ENCODE data around the gene CYP4Z1. TPM values are rescaled to one million over a fixed set of nuclear protein-coding genes. Genes with fewer than 3 reads are reported as not detected.
"Not testable (repeated sequence)": the region's sequence is repeated elsewhere in the genome, so short reads cannot be mapped to it uniquely, and the experiment has no call there.

CYP4Z1 gene
- total RNA-seq, 1 donor from 2014 or later = not detected

DNA sequence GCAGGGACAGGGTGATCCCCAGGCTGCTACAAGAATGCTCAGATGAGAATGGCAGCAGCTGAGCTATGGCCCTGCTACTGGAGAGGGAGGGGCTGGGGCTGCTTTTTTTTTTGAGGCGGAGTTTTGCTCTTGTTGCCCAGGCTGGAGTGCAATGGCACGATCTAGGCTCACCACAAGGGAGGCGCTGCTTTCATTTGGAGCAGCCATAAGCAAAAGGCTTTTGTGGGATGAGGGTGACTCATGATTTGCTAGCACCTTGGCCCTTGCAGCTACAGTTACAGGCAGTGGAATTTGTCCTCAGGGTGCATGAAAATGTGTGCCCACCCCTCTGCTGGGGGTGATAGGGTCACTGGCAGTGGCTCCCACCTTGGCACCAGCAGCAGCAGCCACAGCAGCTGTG, 37.8 kb downstream of the CYP4Z1 start:
- Mint-ChIP-seq H3K27ac (no peak overlapping the region), H3K4me1 (no peaks in the 10 kb centered on the region), H3K9me3 (peaks cover 12% of the 10 kb centered on the region), H3K4me3 (no peak overlapping the region), H3K36me3 (ENCODE audit: low read depth) (peaks cover 2% of the 10 kb centered on the region), H3K27me3 (peaks cover 4% of the 10 kb centered on the region)
- intact Hi-C loops (cut with micrococcal nuclease) = no loop called here
- no peak for DNase-seq

DNA sequence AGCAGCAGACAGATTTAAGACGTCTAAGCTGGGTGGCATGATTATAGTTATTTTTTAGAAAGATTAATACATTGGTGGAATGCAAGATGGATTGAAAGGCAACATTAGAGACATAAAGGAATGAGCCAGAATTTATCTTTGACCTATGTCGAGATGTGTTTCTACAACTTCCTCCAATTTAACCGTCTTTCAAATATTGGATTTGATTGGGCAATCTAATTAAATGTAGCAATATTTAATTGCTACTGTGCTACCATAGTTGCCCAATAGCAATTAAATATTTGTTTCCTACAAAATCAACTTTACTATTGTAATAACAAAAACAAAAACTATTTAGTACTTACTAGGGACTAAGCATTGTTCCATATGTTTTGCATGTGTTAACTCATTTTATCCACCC, 39.8 kb downstream of the CYP4Z1 start:
- Mint-ChIP-seq H3K4me3 (no peak overlapping the region), H3K9me3 (peaks cover 12% of the 10 kb centered on the region), H3K4me1 (no peaks in the 10 kb centered on the region), H3K36me3 (ENCODE audit: low read depth) (peaks cover 2% of the 10 kb centered on the region), H3K27ac (no peak overlapping the region), H3K27me3 (peaks cover 4% of the 10 kb centered on the region)
- intact Hi-C loops (cut with micrococcal nuclease) = no loop called here
- no peak for DNase-seq

DNA sequence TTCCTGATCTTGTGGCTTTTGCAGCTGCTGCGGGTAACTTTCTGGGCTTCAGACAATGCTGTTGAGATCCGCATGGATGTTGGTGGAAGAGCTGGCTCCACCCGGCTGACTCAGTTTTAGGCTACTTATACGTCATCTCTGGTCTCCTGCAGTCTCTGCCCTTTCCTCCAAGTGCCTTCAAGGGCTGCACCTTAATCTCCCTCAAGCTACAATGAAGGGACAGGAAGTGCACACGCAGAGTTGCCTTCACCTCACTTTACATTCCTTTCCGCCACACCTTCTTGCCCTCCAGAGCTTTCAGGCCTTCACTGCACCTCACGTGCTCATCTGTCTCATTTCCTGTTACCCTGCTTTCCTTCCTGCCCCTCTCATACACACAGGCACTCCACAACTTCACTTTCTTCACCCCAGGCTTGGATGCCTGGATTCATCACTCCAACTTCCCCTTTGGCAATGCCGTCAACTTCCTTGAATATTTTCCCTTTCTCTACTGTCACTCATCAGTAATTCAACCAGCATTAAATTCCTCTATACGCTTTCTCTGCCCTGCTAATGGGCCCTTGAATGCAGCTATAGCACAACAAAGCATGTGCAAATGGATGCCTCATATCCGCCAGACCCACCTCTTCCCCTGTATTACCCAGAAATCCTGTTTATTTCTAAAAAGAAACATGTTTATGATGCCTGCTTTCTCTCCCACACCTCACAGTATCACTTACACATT, 41.0 kb downstream of the CYP4Z1 start:
- intact Hi-C loops (cut with micrococcal nuclease); H3K4me3 Mint-ChIP-seq; H3K27ac Mint-ChIP-seq; H3K4me1 Mint-ChIP-seq; H3K9me3 Mint-ChIP-seq; H3K36me3 Mint-ChIP-seq (ENCODE audit: low read depth); DNase-seq; H3K27me3 Mint-ChIP-seq: not testable (repeated sequence)

DNA sequence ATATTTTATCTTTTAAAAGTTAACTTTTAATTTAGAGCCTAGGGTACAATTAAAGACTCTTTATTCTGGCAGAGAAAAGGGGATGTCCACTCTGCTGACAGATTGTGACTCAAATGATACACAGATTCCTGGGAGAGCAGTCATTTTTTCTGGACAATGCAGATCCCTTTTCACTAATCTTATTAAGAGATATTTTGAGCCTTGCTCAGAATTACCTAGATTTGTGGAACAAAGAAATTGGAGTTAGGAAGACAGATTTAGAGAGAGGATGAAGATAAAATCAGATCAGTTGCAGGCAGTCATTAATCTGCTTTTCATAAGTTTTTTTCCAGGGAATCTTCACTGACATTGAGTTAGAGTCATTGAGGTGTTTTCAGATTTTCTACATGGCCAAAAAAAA, 42.5 kb downstream of the CYP4Z1 start:
- H3K27ac Mint-ChIP-seq; H3K36me3 Mint-ChIP-seq (ENCODE audit: low read depth); H3K27me3 Mint-ChIP-seq; H3K4me3 Mint-ChIP-seq; H3K4me1 Mint-ChIP-seq; H3K9me3 Mint-ChIP-seq; DNase-seq; intact Hi-C loops (cut with micrococcal nuclease): not testable (repeated sequence)

DNA sequence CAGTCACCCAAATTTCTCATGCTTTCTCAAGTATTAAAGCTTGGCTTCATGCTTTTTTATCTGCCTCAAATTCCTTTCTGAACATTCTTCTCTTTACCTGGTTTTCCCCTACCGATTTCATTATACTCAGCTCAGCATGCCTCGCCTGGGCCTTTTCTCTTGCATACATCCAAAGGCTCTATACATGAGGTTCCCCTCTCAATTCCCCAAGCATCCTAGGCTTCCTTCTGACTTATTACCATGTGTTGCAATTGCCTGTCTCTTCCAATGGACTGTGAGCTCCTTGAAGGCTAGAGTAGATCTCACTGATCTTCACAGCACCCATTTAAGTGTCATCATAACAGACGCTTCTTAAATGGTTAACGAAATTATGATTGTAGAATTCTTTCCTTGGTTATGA, 46.1 kb downstream of the CYP4Z1 start:
- H3K4me3 Mint-ChIP-seq = no peak overlapping the region
- no peak for DNase-seq
- intact Hi-C loops (cut with micrococcal nuclease) = no loop called here
- no peaks in the 10 kb centered on the region for H3K36me3 Mint-ChIP-seq (ENCODE audit: low read depth)
- H3K4me1 Mint-ChIP-seq = no peaks in the 10 kb centered on the region
- H3K9me3 Mint-ChIP-seq = peaks cover 6% of the 10 kb centered on the region
- no peak overlapping the region for H3K27ac Mint-ChIP-seq
- peaks cover 2% of the 10 kb centered on the region for H3K27me3 Mint-ChIP-seq

DNA sequence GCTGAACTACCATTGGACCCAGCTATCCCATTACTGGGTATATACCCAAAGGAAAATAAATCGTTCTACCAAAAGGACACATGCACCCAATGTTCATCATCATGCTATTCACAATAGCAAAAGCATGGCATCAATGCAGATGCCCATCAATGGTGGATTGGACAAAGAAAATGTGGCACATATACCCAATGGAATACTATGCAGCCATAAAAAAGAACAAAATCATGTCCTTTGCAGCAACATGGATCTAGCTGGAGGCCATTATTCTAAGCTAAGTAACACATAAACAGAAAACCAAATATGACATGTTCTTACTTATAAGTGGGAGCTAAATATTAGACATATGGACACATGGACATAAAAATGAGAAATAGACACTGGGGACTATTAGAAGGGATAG, 54.0 kb downstream of the CYP4Z1 start:
- H3K9me3 Mint-ChIP-seq; DNase-seq; H3K4me3 Mint-ChIP-seq; H3K36me3 Mint-ChIP-seq (ENCODE audit: low read depth); H3K4me1 Mint-ChIP-seq; H3K27me3 Mint-ChIP-seq; H3K27ac Mint-ChIP-seq; intact Hi-C loops (cut with micrococcal nuclease): not testable (repeated sequence)

DNA sequence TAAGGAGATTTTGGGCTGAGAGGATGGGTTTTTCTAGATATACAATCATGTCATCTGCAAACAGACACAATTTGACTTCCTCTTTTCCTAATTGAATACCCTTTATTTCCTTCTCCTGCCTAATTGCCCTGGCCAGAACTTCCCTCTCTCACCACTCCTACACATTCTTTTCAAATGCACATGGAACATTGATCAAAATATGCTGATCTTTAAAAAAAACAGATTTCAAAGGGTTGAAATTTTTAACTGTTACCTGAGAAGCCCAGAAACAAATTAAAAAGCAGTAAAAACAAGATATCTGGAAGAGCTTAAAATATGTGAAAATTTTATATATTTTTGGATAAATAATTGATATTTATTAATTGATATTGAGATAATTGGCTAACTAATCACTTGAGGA, 57.8 kb downstream of the CYP4Z1 start:
- H3K27ac Mint-ChIP-seq; intact Hi-C loops (cut with micrococcal nuclease): not testable (repeated sequence)

DNA sequence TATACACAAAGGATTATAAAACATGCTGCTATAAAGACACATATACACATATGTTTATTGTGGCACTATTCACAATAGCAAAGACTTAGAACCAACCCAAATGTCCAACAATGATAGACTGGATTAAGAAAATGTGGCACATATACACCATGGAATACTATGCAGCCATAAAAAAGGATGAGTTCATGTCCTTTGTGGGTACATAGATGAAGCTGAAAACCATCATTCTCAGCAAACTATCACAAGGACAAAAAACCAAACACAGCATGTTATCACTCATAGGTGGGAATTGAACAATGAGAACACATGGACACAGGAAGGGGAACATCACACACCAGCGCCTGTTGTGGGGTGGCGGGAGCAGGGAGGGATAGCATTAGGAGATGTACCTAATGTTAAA, 60.0 kb downstream of the CYP4Z1 start:
- H3K9me3 Mint-ChIP-seq; intact Hi-C loops (cut with micrococcal nuclease); H3K4me1 Mint-ChIP-seq; H3K4me3 Mint-ChIP-seq; H3K27me3 Mint-ChIP-seq; H3K36me3 Mint-ChIP-seq (ENCODE audit: low read depth); DNase-seq; H3K27ac Mint-ChIP-seq: not testable (repeated sequence)

More for the DNA sequence above, 57.8 kb downstream of the CYP4Z1 start:
- H3K27me3 Mint-ChIP-seq; H3K9me3 Mint-ChIP-seq; H3K4me1 Mint-ChIP-seq; H3K36me3 Mint-ChIP-seq (ENCODE audit: low read depth); H3K4me3 Mint-ChIP-seq; DNase-seq: not testable (repeated sequence)

DNA sequence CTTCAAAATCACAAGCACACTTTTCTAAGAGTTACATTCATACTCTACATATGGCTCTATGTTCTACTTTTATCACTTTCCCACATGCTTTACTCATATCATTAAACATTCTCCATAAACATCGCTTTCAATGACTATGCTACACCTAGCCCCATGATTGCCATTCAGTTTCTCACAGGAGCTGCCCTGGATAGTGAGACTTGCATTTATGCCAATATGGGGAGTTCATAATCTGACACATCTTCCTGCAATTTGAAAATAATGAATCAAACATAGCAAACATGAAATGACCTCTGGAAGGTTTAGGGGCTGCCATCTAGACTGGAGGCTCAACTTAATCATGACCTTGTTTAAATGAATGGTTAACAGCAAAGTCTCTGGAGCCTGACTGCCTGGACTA, 61.2 kb downstream of the CYP4Z1 start:
- H3K27me3 Mint-ChIP-seq = no peaks in the 10 kb centered on the region
- intact Hi-C loops (cut with micrococcal nuclease) = no loop called here
- no peaks in the 10 kb centered on the region for H3K4me1 Mint-ChIP-seq
- no peak overlapping the region for H3K27ac Mint-ChIP-seq
- H3K36me3 Mint-ChIP-seq (ENCODE audit: low read depth) = no peaks in the 10 kb centered on the region
- H3K9me3 Mint-ChIP-seq = no peaks in the 10 kb centered on the region
- no peak overlapping the region for H3K4me3 Mint-ChIP-seq
- DNase-seq = no peak

DNA sequence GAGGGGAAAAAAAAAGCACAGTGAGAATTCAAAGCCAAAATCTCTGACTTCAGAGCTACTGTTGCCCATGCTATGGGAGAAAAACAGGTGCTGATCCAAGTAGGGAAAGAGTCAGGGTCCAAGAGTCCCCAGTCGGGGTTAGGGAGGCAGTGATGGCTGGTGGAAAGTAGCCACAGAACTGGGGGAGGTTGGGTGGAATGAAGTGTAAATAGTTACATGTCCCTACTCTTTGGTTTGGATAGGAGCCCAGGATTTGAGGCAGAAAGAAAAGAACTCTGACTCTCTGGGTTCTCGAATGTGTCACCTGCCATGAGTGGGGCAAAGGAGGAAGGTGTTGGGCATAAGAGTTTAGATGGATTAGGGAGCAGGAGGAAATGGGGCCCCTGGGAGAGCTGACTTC, 61.8 kb downstream of the CYP4Z1 start:
- H3K27me3 Mint-ChIP-seq; intact Hi-C loops (cut with micrococcal nuclease): not testable (repeated sequence)

DNA sequence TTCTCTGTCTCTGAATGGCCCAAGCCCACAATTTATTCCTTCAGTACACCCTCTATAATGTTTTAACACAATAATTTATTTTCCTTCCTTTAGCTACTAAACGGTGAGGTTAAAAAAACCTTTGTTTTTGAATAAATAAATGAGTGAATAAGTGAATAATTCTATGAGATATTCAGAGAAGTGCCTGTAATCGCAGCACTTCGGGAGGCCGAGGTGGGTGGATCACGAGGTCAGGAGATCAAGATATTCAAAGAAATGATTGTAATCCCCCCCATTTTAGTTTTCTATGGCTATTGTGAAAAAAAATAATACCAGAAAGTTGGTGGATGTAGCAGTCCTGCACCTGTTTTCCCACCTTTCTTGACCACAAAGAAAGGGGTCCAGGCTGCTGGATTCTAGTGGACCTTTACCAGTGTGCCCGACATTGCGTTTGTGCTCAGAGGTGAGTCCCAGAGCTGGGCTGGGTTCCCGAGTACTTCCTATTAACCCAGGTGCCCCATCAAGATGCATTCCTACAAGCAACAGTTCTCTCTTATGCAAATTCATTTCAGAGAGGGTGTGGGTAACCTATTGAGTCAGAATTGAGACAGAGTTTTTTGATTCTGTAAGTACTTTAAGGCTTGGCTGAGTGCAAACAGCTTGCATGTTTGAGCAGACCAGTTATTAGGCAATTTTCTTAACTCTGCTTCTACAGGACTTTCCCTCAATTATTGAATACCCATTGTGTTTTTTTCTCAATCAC, 62.6 kb downstream of the CYP4Z1 start:
- H3K4me3 Mint-ChIP-seq; H3K27me3 Mint-ChIP-seq; H3K9me3 Mint-ChIP-seq; H3K4me1 Mint-ChIP-seq; H3K36me3 Mint-ChIP-seq (ENCODE audit: low read depth); DNase-seq; intact Hi-C loops (cut with micrococcal nuclease); H3K27ac Mint-ChIP-seq: not testable (repeated sequence)

More for the DNA sequence above, 61.8 kb downstream of the CYP4Z1 start:
- not testable (repeated sequence) for H3K4me3 Mint-ChIP-seq; H3K4me1 Mint-ChIP-seq; H3K27ac Mint-ChIP-seq; H3K9me3 Mint-ChIP-seq; H3K36me3 Mint-ChIP-seq (ENCODE audit: low read depth); DNase-seq

DNA sequence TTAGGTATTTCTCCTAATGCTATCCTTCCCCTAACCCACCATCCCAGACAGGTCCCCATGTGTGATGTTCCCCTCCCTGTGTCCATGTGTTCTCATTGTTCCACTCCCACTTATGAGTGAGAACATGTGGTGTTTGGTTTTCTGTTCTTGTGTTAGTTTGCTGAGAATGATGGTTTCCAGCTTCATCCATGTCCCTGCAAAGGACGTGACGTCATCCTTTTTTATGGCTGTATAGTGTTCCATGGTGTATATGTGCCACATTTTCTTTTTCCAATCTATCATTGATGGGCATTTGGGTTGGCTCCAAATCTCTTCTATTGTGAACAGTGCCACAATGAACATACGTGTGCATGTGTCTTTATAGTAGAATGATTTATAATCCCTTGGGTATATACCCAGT, 65.6 kb downstream of the CYP4Z1 start:
- H3K4me1 Mint-ChIP-seq; H3K9me3 Mint-ChIP-seq; intact Hi-C loops (cut with micrococcal nuclease); DNase-seq; H3K36me3 Mint-ChIP-seq (ENCODE audit: low read depth); H3K4me3 Mint-ChIP-seq; H3K27me3 Mint-ChIP-seq; H3K27ac Mint-ChIP-seq: not testable (repeated sequence)

DNA sequence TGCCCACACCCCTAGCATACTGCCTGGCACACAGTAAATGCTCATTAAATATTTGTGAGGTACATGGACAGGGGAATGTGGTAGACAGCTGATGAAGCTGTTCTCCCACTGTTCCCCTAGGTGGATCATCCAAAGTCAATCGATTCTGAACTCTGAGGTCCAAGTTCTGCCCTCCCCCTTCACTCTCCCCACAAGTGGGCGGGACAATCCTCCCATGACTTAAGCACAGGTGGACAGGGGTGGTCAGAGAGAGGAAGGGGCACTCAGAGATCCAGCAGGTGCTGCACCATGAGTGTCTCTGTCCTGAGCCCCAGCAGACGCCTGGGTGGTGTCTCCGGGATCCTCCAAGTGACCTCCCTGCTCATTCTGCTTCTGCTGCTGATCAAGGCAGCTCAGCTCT, 70.2 kb downstream of the CYP4Z1 start, which contains the start of gene CYP4A22:
Gene CYP4A22, plus strand, starts transcription at position 244 of the 400 bp plus-strand sequence. Its CDS starts 45 bp downstream, at position 289.
- H3K9me3 Mint-ChIP-seq = no peaks in the 10 kb centered on the region
- no peaks in the 10 kb centered on the region for H3K4me1 Mint-ChIP-seq
- no peaks in the 10 kb centered on the region for H3K36me3 Mint-ChIP-seq (ENCODE audit: low read depth)
- H3K27ac Mint-ChIP-seq = no peak within 1 kb of the TSS
- H3K27me3 Mint-ChIP-seq = peaks cover 4% of the 10 kb centered on the region
- H3K4me3 Mint-ChIP-seq = no peak within 1 kb of the TSS
- DNase-seq = no peak
- intact Hi-C loops (cut with micrococcal nuclease) = no loop called here

DNA sequence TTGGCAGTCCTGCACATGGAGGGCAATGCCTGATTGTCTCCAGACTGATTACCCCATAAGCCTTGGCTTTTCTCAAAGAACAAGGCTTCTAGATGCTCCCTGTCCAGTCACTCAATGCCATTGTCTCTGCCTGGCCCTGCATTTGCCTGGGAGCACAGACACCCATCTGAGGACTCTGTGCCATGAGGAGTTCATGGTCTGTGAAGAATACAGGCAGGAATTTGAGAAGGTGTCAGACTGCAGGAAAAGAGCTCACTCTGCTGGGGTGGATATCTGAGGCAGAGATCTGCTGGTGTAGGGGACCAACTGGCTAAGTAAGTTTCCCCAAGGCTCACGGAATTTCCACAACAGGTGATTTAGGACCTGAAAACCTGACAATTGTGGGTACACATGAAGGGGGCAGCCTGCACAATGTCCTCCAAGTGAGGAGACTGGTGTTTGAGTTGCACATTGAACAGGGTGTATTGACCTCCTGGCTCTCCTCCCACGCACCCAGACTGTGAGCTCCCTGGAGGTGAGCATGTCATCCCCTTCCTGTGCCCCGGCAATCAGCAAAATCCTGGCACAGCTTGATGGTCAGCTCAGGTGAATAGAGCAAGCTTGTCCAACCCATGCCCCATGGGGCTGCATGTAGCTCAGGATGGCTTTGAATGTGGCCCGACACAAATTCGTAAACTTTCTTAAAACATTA, 71.0 kb downstream of the CYP4Z1 start:
- no peaks in the 10 kb centered on the region for H3K36me3 Mint-ChIP-seq (ENCODE audit: low read depth)
- H3K27me3 Mint-ChIP-seq = peaks cover 4% of the 10 kb centered on the region
- H3K4me3 Mint-ChIP-seq = no peak overlapping the region
- no peaks in the 10 kb centered on the region for H3K4me1 Mint-ChIP-seq
- no peak overlapping the region for H3K27ac Mint-ChIP-seq
- DNase-seq = no peak
- intact Hi-C loops (cut with micrococcal nuclease) = no loop called here
- H3K9me3 Mint-ChIP-seq = no peaks in the 10 kb centered on the region
